K562 (cell line): ENCODE data around the gene LRRFIP2.

Experiments used
- BRCA1 ChIP-seq, 2 experiments: fragments of 450-650 bp in 1 of 2; sonication (generic) in 1 of 2; formaldehyde crosslinking in 1 of 2; IDR thresholded peaks; 2 replicates each; pipeline versions ENCODE4 v1.5.0 to v1.6.1; 2017 to 2020; ENCODE audit warnings: mild to moderate bottlenecking in 1 of 2, missing genetic modification reagents in 1 of 2
- EP300 ChIP-seq: IDR thresholded peaks from 2 replicates; pipeline ENCODE4 v1.6.1; 2012; ENCODE audit warnings: low read length, improper control_type of control experiment
- KAT2B ChIP-seq: IDR thresholded peaks from one replicate; pipeline ENCODE4 v1.6.1; 2012; ENCODE audit warnings: low read depth, mild to moderate bottlenecking, control low read depth, inconsistent platforms, low read length, moderate library complexity
- KDM4B ChIP-seq, 2 experiments: fragments of 450-650 bp in 1 of 2; sonication (generic) in 1 of 2; IDR thresholded peaks; 2 replicates each; pipeline ENCODE4 v1.6.1; 2016 to 2017; ENCODE audit warnings: borderline replicate concordance in 2 of 2, antibody characterized with exemption in 1 of 2, low read depth in 1 of 2, mild to moderate bottlenecking in 1 of 2
- MYNN ChIP-seq, 2 experiments: sonication (generic); formaldehyde crosslinking in 1 of 2; IDR thresholded peaks; 2 replicates each; pipeline versions ENCODE4 v1.5.0 to v1.6.1; 2016 to 2020; ENCODE audit warnings: antibody characterized with exemption in 1 of 2, missing genetic modification reagents in 1 of 2
- POLR2A ChIP-seq: fragments of 450-650 bp; conservative IDR thresholded peaks from 2 replicates; pipeline ENCODE4 v1.6.1; 2016

GRCh38 chr3:37028329-37028728, 146.1 kb downstream of the LRRFIP2 start:
- TF ChIP-seq KAT2B (no peak), BRCA1 (IDR thresholded peaks at IDR 0.05) (no peak), BRCA1 (CRISPR knock-in tag; IDR thresholded peaks at IDR 0.05) (no peak), KDM4B (IDR thresholded peaks at IDR 0.05; ENCODE audit: borderline replicate concordance in 2 of 2, low read depth in 1 of 2) (no peak), POLR2A (no peak), EP300 (peak; percentile 27; the same call in 1 of the 2 replicates), MYNN (IDR thresholded peaks at IDR 0.05) (0 out of 2 replicates have a peak, but pooled peaks have one; percentile 6), MYNN (CRISPR knock-in tag; IDR thresholded peaks at IDR 0.05) (no peak)
